ENCODE data around the gene WDR64. TPM values are rescaled to one million over a fixed set of nuclear protein-coding genes. Genes with fewer than 3 reads are reported as not detected.

Gene WDR64
- total and polyA plus RNA-seq, 4 donors: 0.02 to 0.70 (median 0.17) TPM

DNA sequence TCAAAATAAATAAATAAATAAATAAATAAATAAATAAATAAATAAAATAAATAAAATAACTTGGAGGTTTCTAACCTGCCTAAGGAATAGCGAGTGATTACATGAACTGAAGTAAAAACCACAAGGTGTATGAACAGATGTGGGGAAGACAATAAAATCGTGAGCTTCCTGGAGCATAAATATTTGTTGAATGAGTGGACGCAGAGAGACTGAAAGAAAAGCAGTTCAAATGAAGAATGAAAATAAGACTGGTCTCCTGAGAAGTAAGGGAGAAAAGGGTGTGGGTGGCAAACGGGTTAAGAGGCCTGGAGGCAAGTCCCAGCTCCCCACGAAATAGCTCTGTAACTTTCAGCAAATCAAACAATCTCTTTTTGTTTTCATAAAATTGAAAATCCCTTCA is 45.5 kb upstream of the WDR64 start (continued):
- TF ChIP-seq REST (IDR thresholded peaks at IDR 0.05): no peak

DNA sequence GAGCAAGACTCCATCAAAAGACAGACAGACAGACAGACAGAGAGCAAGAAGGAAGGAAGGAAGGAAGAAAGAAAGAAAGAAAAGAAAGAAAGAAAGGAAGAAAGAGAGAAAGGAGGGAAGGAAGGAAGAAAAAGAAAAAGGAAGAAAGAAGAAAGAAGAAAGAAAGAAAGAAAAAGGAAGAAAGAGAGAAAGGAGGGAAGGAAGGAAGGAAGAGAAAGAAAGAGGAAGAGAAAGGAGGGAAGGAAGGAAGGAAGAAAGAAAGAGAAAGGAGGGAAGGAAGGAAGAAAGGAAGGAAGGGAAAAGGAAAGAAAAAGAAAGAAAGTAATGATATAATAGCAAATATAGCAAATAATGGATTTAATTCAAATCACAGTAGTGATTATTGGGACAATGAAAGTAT is 44.6 kb upstream of the WDR64 start:
- Histone ChIP-seq H3K36me3 (ENCODE audit: control insufficient read depth in 4 of 4, insufficient read depth in 3 of 4, low read depth in 1 of 4, low read length in 3 of 4) (peaks cover 0 to 8% (median 0%) of the 10 kb centered on the region in 4 donors), H3K9ac (ENCODE audit: low read depth in 1 of 2, low read length in 2 of 2) (no peak overlapping the region), H3K9me3 (ENCODE audit: control insufficient read depth in 4 of 4, low read length in 3 of 4) (no peaks in the 10 kb centered on the region), H3K27ac (ENCODE audit: low read depth in 1 of 2, low read length in 2 of 2) (no peak overlapping the region), H3K4me1 (ENCODE audit: control insufficient read depth in 4 of 4, insufficient read depth in 4 of 4, low read length in 3 of 4) (peaks cover 2 to 19% (median 16%) of the 10 kb centered on the region in 4 donors), H3K27me3 (ENCODE audit: control insufficient read depth in 4 of 4, insufficient read depth in 4 of 4, low read length in 3 of 4) (no peaks in the 10 kb centered on the region), H3K4me3 (ENCODE audit: low read depth in 1 of 3, low read length in 3 of 3) (no peak overlapping the region)
- DNase-seq (ENCODE audit: low spot score): no peak
- TF ChIP-seq RAD21 (IDR thresholded peaks at IDR 0.05) (no peak), HNF4G (IDR thresholded peaks at IDR 0.05) (no peak)

GRCh38 chr1:241608379-241609033 is 43.6 kb upstream of the WDR64 start:
- Histone ChIP-seq H3K27me3 (ENCODE audit: control insufficient read depth in 4 of 4, insufficient read depth in 4 of 4, low read length in 3 of 4) (no peaks in the 10 kb centered on the region), H3K4me3 (ENCODE audit: low read depth in 1 of 3, low read length in 3 of 3) (no peak overlapping the region), H3K9ac (ENCODE audit: low read depth in 1 of 2, low read length in 2 of 2) (no peak overlapping the region), H3K36me3 (ENCODE audit: control insufficient read depth in 4 of 4, insufficient read depth in 3 of 4, low read depth in 1 of 4, low read length in 3 of 4) (peaks cover 0 to 2% (median 0%) of the 10 kb centered on the region in 4 donors), H3K9me3 (ENCODE audit: control insufficient read depth in 4 of 4, low read length in 3 of 4) (no peaks in the 10 kb centered on the region), H3K27ac (ENCODE audit: low read depth in 1 of 2, low read length in 2 of 2) (no peak overlapping the region), H3K4me1 (ENCODE audit: control insufficient read depth in 4 of 4, insufficient read depth in 4 of 4, low read length in 3 of 4) (peaks cover 2 to 19% (median 16%) of the 10 kb centered on the region in 4 donors)
- WGBS: 70% methylated on average over 3 of the region's 3 CpGs
- TF ChIP-seq YY1 (IDR thresholded peaks at IDR 0.05) (no peak), REST (IDR thresholded peaks at IDR 0.05) (no peak), ZBTB33 (IDR thresholded peaks at IDR 0.05) (no peak), ATF3 (IDR thresholded peaks at IDR 0.05) (no peak), JUND (IDR thresholded peaks at IDR 0.05) (no peak), FOXA1 (IDR thresholded peaks at IDR 0.05) (no peak), RAD21 (IDR thresholded peaks at IDR 0.05) (no peak), EGR1 (IDR thresholded peaks at IDR 0.05; ENCODE audit: low read depth in 2 of 2) (no peak), GABPA (IDR thresholded peaks at IDR 0.05 in 1 of 2, conservative IDR thresholded peaks at IDR 0.05 in 1 of 2) (no peak), NR2F2 (IDR thresholded peaks at IDR 0.05) (no peak), TAF1 (conservative IDR thresholded peaks at IDR 0.05) (no peak), HNF4G (IDR thresholded peaks at IDR 0.05) (no peak), SP1 (IDR thresholded peaks at IDR 0.05) (no peak), RXRA (IDR thresholded peaks at IDR 0.05) (no peak), HNF4A (conservative IDR thresholded peaks at IDR 0.05) (no peak), FOXA2 (IDR thresholded peaks at IDR 0.05) (no peak)
- TF ChIP-seq, protein P1, sequence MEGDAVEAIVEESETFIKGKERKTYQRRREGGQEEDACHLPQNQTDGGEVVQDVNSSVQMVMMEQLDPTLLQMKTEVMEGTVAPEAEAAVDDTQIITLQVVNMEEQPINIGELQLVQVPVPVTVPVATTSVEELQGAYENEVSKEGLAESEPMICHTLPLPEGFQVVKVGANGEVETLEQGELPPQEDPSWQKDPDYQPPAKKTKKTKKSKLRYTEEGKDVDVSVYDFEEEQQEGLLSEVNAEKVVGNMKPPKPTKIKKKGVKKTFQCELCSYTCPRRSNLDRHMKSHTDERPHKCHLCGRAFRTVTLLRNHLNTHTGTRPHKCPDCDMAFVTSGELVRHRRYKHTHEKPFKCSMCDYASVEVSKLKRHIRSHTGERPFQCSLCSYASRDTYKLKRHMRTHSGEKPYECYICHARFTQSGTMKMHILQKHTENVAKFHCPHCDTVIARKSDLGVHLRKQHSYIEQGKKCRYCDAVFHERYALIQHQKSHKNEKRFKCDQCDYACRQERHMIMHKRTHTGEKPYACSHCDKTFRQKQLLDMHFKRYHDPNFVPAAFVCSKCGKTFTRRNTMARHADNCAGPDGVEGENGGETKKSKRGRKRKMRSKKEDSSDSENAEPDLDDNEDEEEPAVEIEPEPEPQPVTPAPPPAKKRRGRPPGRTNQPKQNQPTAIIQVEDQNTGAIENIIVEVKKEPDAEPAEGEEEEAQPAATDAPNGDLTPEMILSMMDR (IDR thresholded peaks at IDR 0.05; ENCODE audit: low read depth, low read length, missing input control): no peak
- TF ChIP-seq, protein P2, sequence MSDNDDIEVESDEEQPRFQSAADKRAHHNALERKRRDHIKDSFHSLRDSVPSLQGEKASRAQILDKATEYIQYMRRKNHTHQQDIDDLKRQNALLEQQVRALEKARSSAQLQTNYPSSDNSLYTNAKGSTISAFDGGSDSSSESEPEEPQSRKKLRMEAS (IDR thresholded peaks at IDR 0.05): no peak
- no peak for DNase-seq (ENCODE audit: low spot score)

Measured in liver (tissue), 9 donors.